Thyroid gland (tissue), 4 donors: ENCODE measurements around the gene TNS4.

Experiments
- POLR2A ChIP-seq, 2 donors: fragments of 450-650 bp; IDR thresholded peaks; one replicate each; pipeline ENCODE4 v1.6.1; 2017; ENCODE audit warnings: antibody characterized with exemption in 2 of 2, mild to moderate bottlenecking in 2 of 2, moderate library complexity in 1 of 2
- TF ChIP-seq, protein P1 (sequence below), 6 experiments: fragments of 200-600 bp in 3 of 6; fragments of 450-650 bp in 3 of 6; sonication (generic) in 3 of 6; IDR thresholded peaks; one replicate each; pipeline ENCODE4 v1.5.1; 2016 to 2019; ENCODE audit warnings: antibody characterized with exemption in 6 of 6, mild to moderate bottlenecking in 2 of 6, inconsistent platforms in 1 of 6, moderate library complexity in 1 of 6

DNA sequence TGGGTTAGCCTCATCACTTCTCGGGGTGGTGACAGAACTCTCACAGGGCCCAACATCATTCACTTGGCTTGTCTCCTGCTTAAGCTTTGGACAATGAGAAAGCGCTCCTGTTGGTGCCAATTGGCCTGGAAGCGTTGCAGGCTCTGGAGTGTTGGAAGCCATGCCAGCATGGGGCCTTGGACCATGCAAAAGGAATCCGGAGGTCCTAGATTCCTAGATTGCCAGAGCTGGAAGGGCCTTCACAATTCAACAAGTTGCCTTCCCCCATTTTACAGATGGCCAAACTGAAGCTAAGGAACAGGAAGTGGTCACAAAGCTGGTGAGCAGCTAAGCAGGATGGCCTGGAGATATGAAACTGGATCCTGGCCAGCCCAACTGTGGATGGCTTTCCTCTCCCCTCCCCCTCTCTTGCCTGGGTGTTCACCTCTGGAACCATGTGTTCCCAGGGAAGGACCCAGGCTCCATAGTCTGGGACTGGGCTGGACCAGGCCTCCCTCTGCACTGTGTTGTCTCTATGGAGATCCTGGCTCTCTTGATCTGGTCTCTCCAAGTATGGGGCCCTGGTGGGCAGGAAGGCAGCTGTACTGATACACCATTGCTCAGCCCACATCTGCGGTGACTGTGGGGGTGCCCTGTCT is 64.2 kb downstream of the TNS4 start:
- TF ChIP-seq, protein P1, sequence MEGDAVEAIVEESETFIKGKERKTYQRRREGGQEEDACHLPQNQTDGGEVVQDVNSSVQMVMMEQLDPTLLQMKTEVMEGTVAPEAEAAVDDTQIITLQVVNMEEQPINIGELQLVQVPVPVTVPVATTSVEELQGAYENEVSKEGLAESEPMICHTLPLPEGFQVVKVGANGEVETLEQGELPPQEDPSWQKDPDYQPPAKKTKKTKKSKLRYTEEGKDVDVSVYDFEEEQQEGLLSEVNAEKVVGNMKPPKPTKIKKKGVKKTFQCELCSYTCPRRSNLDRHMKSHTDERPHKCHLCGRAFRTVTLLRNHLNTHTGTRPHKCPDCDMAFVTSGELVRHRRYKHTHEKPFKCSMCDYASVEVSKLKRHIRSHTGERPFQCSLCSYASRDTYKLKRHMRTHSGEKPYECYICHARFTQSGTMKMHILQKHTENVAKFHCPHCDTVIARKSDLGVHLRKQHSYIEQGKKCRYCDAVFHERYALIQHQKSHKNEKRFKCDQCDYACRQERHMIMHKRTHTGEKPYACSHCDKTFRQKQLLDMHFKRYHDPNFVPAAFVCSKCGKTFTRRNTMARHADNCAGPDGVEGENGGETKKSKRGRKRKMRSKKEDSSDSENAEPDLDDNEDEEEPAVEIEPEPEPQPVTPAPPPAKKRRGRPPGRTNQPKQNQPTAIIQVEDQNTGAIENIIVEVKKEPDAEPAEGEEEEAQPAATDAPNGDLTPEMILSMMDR (IDR thresholded peaks at IDR 0.05), result no peak
- TF ChIP-seq POLR2A (IDR thresholded peaks at IDR 0.05), result no peak
